ENCODE results near the gene LAT. TPM values are rescaled to one million over a fixed set of nuclear protein-coding genes. Genes with fewer than 3 reads are reported as not detected.
A peak's percentile ranks its signal among the peaks of the same experiment; 100 is the strongest.

LAT gene
- total and polyA plus RNA-seq, 2 of the 13 experiments (the other 11 are each of a cell fraction or from before 2014, with no cell fraction given), result 2.0 to 3.0 TPM

DNA sequence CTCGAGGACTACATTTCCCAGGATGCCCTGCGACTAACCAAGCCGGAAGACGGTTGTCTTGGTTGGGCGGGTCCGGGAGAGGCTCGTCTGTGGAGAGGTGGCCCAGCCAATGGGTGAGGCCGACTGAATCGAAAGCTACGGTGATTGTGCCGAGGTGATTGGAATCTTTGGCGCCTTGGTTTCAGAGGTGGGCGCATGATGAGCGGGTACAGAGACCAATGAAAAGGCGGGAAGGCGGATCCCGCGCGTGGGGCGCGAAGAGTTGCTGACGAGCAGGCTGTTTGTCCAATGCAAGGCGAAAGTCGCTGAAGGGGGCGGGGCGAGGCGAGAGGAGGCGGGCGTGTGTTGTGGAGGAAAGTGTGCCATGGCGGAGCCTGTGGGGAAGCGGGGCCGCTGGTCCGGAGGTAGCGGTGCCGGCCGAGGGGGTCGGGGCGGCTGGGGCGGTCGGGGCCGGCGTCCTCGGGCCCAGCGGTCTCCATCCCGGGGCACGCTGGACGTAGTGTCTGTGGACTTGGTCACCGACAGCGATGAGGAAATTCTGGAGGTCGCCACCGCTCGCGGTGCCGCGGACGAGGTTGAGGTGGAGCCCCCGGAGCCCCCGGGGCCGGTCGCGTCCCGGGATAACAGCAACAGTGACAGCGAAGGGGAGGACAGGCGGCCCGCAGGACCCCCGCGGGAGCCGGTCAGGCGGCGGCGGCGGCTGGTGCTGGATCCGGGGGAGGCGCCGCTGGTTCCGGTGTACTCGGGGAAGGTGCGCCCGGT lies 34.0 kb upstream of the LAT start, which contains the start of gene NFATC2IP (continued):
- TF ChIP-seq, protein P1, sequence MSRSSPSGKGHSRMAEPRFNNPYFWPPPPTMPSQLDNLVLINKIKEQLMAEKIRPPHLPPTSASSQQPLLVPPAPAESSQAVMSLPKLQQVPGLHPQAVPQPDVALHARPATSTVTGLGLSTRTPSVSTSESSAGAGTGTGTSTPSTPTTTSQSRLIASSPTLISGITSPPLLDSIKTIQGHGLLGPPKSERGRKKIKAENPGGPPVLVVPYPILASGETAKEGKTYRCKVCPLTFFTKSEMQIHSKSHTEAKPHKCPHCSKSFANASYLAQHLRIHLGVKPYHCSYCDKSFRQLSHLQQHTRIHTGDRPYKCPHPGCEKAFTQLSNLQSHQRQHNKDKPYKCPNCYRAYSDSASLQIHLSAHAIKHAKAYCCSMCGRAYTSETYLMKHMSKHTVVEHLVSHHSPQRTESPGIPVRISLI (CRISPR knock-in tag; IDR thresholded peaks at IDR 0.05; ENCODE audit: borderline replicate concordance), result peak; percentile 28; the same call in 1 of the 2 replicates
- no peak for TF ChIP-seq ZNF598 (CRISPR knock-in tag; IDR thresholded peaks at IDR 0.05; ENCODE audit: borderline replicate concordance)
- TF ChIP-seq ZXDC (CRISPR knock-in tag; IDR thresholded peaks at IDR 0.05), result no peak
- TF ChIP-seq, protein P2, sequence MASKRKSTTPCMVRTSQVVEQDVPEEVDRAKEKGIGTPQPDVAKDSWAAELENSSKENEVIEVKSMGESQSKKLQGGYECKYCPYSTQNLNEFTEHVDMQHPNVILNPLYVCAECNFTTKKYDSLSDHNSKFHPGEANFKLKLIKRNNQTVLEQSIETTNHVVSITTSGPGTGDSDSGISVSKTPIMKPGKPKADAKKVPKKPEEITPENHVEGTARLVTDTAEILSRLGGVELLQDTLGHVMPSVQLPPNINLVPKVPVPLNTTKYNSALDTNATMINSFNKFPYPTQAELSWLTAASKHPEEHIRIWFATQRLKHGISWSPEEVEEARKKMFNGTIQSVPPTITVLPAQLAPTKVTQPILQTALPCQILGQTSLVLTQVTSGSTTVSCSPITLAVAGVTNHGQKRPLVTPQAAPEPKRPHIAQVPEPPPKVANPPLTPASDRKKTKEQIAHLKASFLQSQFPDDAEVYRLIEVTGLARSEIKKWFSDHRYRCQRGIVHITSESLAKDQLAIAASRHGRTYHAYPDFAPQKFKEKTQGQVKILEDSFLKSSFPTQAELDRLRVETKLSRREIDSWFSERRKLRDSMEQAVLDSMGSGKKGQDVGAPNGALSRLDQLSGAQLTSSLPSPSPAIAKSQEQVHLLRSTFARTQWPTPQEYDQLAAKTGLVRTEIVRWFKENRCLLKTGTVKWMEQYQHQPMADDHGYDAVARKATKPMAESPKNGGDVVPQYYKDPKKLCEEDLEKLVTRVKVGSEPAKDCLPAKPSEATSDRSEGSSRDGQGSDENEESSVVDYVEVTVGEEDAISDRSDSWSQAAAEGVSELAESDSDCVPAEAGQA (IDR thresholded peaks at IDR 0.05; ENCODE audit: low read depth), result no peak
- TF ChIP-seq, protein P2 (CRISPR knock-in tag; IDR thresholded peaks at IDR 0.05; ENCODE audit: borderline replicate concordance), result no peak
- TF ChIP-seq SKIL (CRISPR knock-in tag; IDR thresholded peaks at IDR 0.05; ENCODE audit: borderline replicate concordance), result peak; percentile 22; the same call in 1 of the 2 replicates
- TF ChIP-seq, protein P3, sequence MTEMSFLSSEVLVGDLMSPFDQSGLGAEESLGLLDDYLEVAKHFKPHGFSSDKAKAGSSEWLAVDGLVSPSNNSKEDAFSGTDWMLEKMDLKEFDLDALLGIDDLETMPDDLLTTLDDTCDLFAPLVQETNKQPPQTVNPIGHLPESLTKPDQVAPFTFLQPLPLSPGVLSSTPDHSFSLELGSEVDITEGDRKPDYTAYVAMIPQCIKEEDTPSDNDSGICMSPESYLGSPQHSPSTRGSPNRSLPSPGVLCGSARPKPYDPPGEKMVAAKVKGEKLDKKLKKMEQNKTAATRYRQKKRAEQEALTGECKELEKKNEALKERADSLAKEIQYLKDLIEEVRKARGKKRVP (CRISPR knock-in tag; IDR thresholded peaks at IDR 0.05), result no peak
- TF ChIP-seq ZNF451 (CRISPR knock-in tag; IDR thresholded peaks at IDR 0.05), result no peak; the same call in 1 of the 2 replicates
- TF ChIP-seq ZBTB1 (CRISPR knock-in tag; IDR thresholded peaks at IDR 0.05; ENCODE audit: borderline replicate concordance), result 0 out of 2 replicates have a peak, but pooled peaks have one; percentile 47
- TF ChIP-seq SNAPC2 (CRISPR knock-in tag; IDR thresholded peaks at IDR 0.05), result peak; percentile 90; the same call in 1 of the 2 replicates
- peak; percentile 63; the same call in 1 of the 2 replicates for TF ChIP-seq ZC3H13 (CRISPR knock-in tag; IDR thresholded peaks at IDR 0.05)
- TF ChIP-seq ZBTB38 (CRISPR knock-in tag; IDR thresholded peaks at IDR 0.05), result no peak
- no peak; the same call in 1 of the 2 replicates for TF ChIP-seq ZNF430 (CRISPR knock-in tag; IDR thresholded peaks at IDR 0.05)
- no peak for TF ChIP-seq ARNT2 (CRISPR knock-in tag; IDR thresholded peaks at IDR 0.05; ENCODE audit: low read depth)
- TF ChIP-seq ZNF382 (CRISPR knock-in tag; IDR thresholded peaks at IDR 0.05; ENCODE audit: borderline replicate concordance), result no peak

Measured in HepG2 (cell line).